Heart right ventricle (tissue), 16 donors: ENCODE measurements around the gene ACCS. TPM values are rescaled to one million over a fixed set of nuclear protein-coding genes. Genes with fewer than 3 reads are reported as not detected.
A peak's percentile ranks its signal among the peaks of the same experiment; 100 is the strongest.

ENCODE experiments used
- ATAC-seq, 8 donors: fragments of 200-7000 bp; cut with Tn5 transposase; one replicate each; pipeline ENCODE4 v1.9.1; 2020; ENCODE audit warnings: mild to moderate bottlenecking in 8 of 8, moderate library complexity in 8 of 8, moderate number of reproducible peaks in 1 of 8
- DNase-seq, 2 donors: peaks; one replicate each; pipeline ENCODE4 v3.0.0-alpha.2; 2020
- H3K27ac ChIP-seq, 10 donors: fragments of 200-600 bp; sonication (generic) in 2 of 10; one replicate each; pipeline versions ENCODE4 v1.5.0 to v1.8.0; 2020 to 2022; ENCODE audit warnings: mild to moderate bottlenecking in 3 of 10
- H3K27me3 ChIP-seq, 7 donors: fragments of 200-600 bp; one replicate each; pipeline ENCODE4 v1.8.0; 2021 to 2022; ENCODE audit warnings: mild to moderate bottlenecking in 2 of 7
- H3K36me3 ChIP-seq, 9 donors: fragments of 200-600 bp; sonication (generic) in 1 of 9; one replicate each; pipeline versions ENCODE4 v1.5.0 to v1.8.0; 2020 to 2022; ENCODE audit warnings: mild to moderate bottlenecking in 2 of 9
- H3K4me1 ChIP-seq, 9 donors: fragments of 200-600 bp; sonication (generic) in 1 of 9; one replicate each; pipeline versions ENCODE4 v1.5.0 to v1.8.0; 2020 to 2022; ENCODE audit warnings: mild to moderate bottlenecking in 4 of 9
- H3K4me3 ChIP-seq, 10 donors: fragments of 200-600 bp; sonication (generic) in 2 of 10; one replicate each; pipeline versions ENCODE4 v1.5.0 to v1.8.0; 2020 to 2022; ENCODE audit warnings: mild to moderate bottlenecking in 7 of 10, moderate library complexity in 2 of 10
- H3K9me3 ChIP-seq, 11 donors: fragments of 200-600 bp in 10 of 11; sonication (generic) in 2 of 11; one replicate each; pipeline versions ENCODE4 v1.5.0 to v1.8.0; 2013 to 2022; ENCODE audit warnings: mild to moderate bottlenecking in 2 of 11, control low read depth in 1 of 11, moderate library complexity in 1 of 11
- WGBS, 2 donors: extraction: QIAGEN DNeasy Blood & Tissue Kit; methylation state at CpG; one replicate each; pipeline ENCODE4 v1.1.7; 2013; ENCODE audit warnings: inconsistent platforms in 1 of 2; 5-methylcytosine and 5-hydroxymethylcytosine counted together
- intact Hi-C, 10 donors: fragments of 100-400 bp; cut with DNase I; formaldehyde crosslinking; loops; one replicate each; pipeline versions ENCODE4 v1.11.1 to v1.14.2; 2022
- polyA plus RNA-seq, 2 donors: library from polyadenylated mRNA; stranded (reverse); fragments of 200-250 nt; gene quantifications; one replicate each; pipeline ENCODE4 v1.2.3, GENCODE V29; 2013
- total RNA-seq, 10 donors: library from RNA; stranded (reverse); fragmentation: NEBNext Ultra II Directional in 3 of 10; extraction: Animal tissue kit (Norgen Biotek cat#: 25700) in 3 of 10; gene quantifications; one replicate each; pipeline versions ENCODE4 v1.2.1 to v1.2.4, GENCODE V29; 2021 to 2023
- TF ChIP-seq, protein P1 (sequence below), 9 donors: fragments of 200-600 bp; sonication (generic) in 2 of 9; IDR thresholded peaks; one replicate each; pipeline versions ENCODE4 v1.5.0 to v1.8.0; 2021 to 2022; ENCODE audit warnings: antibody characterized with exemption in 9 of 9, mild to moderate bottlenecking in 5 of 9, moderate library complexity in 1 of 9
- donor health status: Arrhythmogenic right ventricular cardiomyopathy.
- donor health status: ischemic (EF 13 %, LVEDD 7.1; RV severe dilation, severe dysfunction).
- donor health status: healthy with polysubstance abuse.
- donor health status: DM: no; HTN: yes; CAD: no.
- donor health status: DM: no; HTN: no; CAD: no.
- donor health status: ischemic (EF 25% LVEDD 6.9; RV normal size, moderate dysfunction).
- donor health status: ischemic (EF 25% LVEDD 5.7; RV mildly dilated, moderate dysfunction).
- donor health status: healthy.
- donor health status: DM: yes; HTN: yes; CAD: no.
- donor health status: Ischemic cardiomyopathy.
- donor health status: ischemic (EF 35%, LVEDD 5.7; RV mildly dilated, moderate dysfunction).
- donor health status: nonischemic (EF 11% LVEDD 7.7; RV severe dilation, severe dysfunction).
- donor health status: DM: yes; HTN: yes; CAD: no.
- donor health status: PGD.
- donor health status: ischemic (EF 29% LVEDD 5.4; RV normal size, mild dysfunction).
- donor health status: nonischemic (EF 23%, LVEDD 6.1; RV moderate dilation, normal function).

ACCS gene
- total and polyA plus RNA-seq, 12 donors = 2.6 to 32.7 (median 8.2) TPM

DNA sequence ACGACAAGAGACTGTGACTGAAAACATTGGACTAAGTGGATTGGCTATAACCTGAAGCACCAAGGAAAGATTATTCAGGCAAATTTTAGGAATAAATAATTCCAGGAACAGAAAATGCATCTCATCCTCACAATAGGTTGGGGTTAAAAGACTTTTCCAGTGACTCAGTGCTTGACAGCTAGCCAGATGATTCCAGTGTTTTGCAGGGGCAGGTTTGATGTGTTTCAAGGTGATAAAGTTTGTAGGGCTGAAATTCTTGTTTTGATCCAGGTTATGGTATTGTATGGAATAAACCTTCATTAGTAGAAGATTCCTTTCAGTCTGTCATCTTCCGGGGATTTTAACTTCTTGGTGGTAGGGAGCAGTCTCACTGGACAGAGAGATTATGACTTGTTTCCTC, 31.8 kb downstream of the ACCS start:
- DNase-seq (no peak), ATAC-seq (no peak)
- 90 to 92% methylated on average over 2 of the region's 2 CpGs for WGBS, 2 donors
- Histone ChIP-seq H3K4me3 (no peak overlapping the region), H3K4me1 (peaks cover 0 to 53% (median 32%) of the 10 kb centered on the region in 9 donors), H3K27me3 (no peaks in the 10 kb centered on the region), H3K27ac (no peak overlapping the region), H3K9me3 (no peaks in the 10 kb centered on the region), H3K36me3 (peaks cover 0 to 7% (median 0%) of the 10 kb centered on the region in 9 donors)
- intact Hi-C loops = loop anchor here in 1 of 10 donors (5.0 kb wide), 1 partner anchor 444 kb away; no protein-coding TSS in a partner anchor
- TF ChIP-seq, protein P1, sequence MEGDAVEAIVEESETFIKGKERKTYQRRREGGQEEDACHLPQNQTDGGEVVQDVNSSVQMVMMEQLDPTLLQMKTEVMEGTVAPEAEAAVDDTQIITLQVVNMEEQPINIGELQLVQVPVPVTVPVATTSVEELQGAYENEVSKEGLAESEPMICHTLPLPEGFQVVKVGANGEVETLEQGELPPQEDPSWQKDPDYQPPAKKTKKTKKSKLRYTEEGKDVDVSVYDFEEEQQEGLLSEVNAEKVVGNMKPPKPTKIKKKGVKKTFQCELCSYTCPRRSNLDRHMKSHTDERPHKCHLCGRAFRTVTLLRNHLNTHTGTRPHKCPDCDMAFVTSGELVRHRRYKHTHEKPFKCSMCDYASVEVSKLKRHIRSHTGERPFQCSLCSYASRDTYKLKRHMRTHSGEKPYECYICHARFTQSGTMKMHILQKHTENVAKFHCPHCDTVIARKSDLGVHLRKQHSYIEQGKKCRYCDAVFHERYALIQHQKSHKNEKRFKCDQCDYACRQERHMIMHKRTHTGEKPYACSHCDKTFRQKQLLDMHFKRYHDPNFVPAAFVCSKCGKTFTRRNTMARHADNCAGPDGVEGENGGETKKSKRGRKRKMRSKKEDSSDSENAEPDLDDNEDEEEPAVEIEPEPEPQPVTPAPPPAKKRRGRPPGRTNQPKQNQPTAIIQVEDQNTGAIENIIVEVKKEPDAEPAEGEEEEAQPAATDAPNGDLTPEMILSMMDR (IDR thresholded peaks at IDR 0.05) = no peak

DNA sequence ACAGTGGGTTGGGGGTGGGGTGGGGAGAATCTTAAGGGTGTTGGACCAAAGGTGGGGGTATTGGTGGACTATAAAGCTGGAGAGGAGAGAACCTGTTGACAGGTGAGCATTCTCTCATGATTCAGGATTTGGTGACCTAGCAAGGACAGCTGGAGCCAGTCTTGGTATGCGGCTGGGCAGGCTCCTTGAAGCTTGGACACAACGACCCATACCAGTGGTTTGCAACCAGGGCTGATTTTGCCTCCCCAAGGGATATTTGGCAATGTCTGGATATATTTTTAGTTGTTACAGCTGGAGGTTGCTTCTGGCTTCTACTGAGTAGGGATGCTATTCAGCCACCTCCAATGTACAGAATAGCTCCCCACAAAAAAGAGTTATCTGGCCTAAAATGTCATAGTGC, 35.0 kb downstream of the ACCS start:
- DNase-seq (no peak), ATAC-seq (peak in 1 of 8 donors; percentile 5)
- no peak overlapping the region for H3K27ac ChIP-seq
- intact Hi-C loops = loop anchor here in 1 of 10 donors (10.0 kb wide), 1 partner anchor 434 kb away; no protein-coding TSS in a partner anchor
- no peak overlapping the region for H3K4me3 ChIP-seq
- H3K9me3 ChIP-seq = no peaks in the 10 kb centered on the region
- 85 to 93% methylated on average over 2 of the region's 2 CpGs for WGBS, 2 donors
- H3K4me1 ChIP-seq = peaks cover 0 to 61% (median 32%) of the 10 kb centered on the region in 9 donors
- no peaks in the 10 kb centered on the region for H3K27me3 ChIP-seq
- H3K36me3 ChIP-seq = peaks cover 0 to 7% (median 0%) of the 10 kb centered on the region in 9 donors
- TF ChIP-seq, protein P1 (IDR thresholded peaks at IDR 0.05) = no peak

DNA sequence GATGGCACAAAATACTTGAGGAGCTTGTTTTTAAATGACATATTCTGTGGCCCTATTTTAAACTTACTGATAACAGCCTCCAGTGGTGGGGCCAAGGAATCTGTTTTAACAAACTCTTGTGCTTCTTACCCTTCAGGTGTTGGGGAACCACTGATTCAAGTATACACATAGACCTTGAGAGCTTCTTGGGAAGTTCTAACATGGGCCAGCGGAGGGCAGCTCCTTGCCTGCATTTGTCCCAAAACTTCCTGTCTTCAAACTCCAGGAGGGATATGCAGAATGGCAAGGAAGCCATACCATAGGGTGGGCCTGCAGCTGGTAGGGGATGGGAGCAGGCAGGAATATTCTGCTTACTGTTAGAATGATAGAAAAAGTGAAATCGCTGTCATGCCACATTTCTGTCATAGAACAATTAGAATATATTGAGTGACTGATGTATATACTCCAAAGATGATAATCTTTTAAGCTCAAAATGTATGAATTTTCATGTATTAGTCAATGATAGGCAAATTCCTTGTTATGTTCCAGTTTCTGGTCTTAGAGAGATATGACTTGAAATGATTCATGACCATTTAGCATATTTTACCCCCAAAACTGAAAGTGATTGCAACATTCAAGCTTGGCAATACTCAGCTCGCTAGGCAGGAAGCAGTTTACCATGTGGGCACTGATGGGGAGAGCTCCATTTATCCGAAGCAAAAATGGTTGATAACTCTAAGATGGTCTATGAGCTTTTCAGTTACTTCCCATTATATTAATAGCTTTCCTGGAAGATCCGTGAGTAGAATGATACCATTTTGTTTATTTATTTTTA, 38.6 kb downstream of the ACCS start:
- intact Hi-C loops = loop anchor here in 2 of 10 donors (5.0 to 10.0 kb wide), 2 partner anchors 430 to 433 kb away; no protein-coding TSS in a partner anchor
- Histone ChIP-seq H3K4me3 (no peak overlapping the region), H3K27me3 (no peaks in the 10 kb centered on the region), H3K36me3 (peaks cover 0 to 29% (median 8%) of the 10 kb centered on the region in 9 donors), H3K9me3 (no peaks in the 10 kb centered on the region), H3K27ac (no peak overlapping the region), H3K4me1 (peaks cover 0 to 41% (median 15%) of the 10 kb centered on the region in 9 donors)
- TF ChIP-seq, protein P1 (IDR thresholded peaks at IDR 0.05) = no peak
- DNase-seq = no peak
- ATAC-seq = no peak
- 93 to 97% methylated on average over 5 of the region's 5 CpGs for WGBS, 2 donors

DNA sequence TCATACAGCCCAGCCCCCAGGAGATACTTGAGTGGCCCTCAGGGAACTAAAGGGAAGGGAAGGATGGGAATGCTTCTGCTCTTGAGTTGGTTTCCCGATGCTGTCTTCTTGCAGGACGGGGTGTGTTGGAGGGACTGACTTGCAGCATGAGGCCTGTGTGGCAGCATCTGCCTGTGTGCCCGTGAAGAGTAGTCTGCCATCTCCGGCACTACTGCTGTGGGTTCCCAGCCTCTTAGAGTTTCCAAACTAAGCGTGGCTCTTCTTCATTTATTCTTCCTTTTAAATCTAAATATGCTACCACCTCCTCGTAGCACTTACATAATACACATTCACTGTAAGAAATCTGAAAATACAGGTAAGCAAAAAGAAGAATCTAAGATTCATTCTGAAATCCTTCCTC, 42.2 kb downstream of the ACCS start:
- DNase-seq (no peak), ATAC-seq (no peak)
- no peaks in the 10 kb centered on the region for H3K9me3 ChIP-seq
- 89 to 92% methylated on average over 6 of the region's 6 CpGs for WGBS, 2 donors
- intact Hi-C loops = loop anchor here in 2 of 10 donors (5.0 to 10.0 kb wide), 2 partner anchors 427 to 429 kb away; no protein-coding TSS in a partner anchor
- H3K36me3 ChIP-seq = peaks cover 0 to 40% (median 8%) of the 10 kb centered on the region in 9 donors
- TF ChIP-seq, protein P1 (IDR thresholded peaks at IDR 0.05) = no peak
- no peak overlapping the region for H3K4me3 ChIP-seq
- no peaks in the 10 kb centered on the region for H3K27me3 ChIP-seq
- no peak overlapping the region for H3K27ac ChIP-seq
- H3K4me1 ChIP-seq = peaks cover 9 to 53% (median 35%) of the 10 kb centered on the region in 9 donors
